ENCODE data around the gene TP53.
A peak's percentile ranks its signal among the peaks of the same experiment; 100 is the strongest.
"Not testable (repeated sequence)": the region's sequence is repeated elsewhere in the genome, so short reads cannot be mapped to it uniquely, and the experiment has no call there.

The TP53 gene

DNA sequence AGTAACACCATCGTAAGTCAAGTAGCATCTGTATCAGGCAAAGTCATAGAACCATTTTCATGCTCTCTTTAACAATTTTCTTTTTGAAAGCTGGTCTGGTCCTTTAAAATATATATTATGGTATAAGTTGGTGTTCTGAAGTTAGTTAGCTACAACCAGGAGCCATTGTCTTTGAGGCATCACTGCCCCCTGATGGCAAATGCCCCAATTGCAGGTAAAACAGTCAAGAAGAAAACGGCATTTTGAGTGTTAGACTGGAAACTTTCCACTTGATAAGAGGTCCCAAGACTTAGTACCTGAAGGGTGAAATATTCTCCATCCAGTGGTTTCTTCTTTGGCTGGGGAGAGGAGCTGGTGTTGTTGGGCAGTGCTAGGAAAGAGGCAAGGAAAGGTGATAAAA, 14.1 kb downstream of the TP53 start:
- DNase-seq: peak; percentile 50 to 63

DNA sequence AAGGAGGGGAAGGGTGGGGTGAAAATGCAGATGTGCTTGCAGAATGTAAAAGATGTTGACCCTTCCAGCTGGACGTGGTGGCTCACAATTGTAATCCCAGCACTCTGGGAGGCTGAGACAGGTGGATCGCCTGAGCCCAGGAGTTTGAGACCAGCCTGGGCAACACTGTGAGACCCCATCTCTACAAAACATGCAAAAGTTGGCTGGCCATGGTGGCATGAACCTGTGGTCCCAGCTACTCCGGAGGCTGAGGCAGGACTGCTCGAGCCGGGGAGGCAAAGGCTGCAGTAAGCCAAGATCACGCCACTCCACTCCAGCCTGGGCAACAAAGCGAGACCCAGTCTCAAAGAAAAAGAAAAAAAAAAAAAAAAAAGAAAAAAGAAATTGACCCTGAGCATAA, 18.8 kb downstream of the TP53 start:
- DNase-seq: no peak

GRCh38 chr17:7667656-7668406, 19.5 kb downstream of the TP53 start:
- DNase-seq: no peak

GRCh38 chr17:7656958-7657609, 30.2 kb downstream of the TP53 start:
- no peak for DNase-seq

DNA sequence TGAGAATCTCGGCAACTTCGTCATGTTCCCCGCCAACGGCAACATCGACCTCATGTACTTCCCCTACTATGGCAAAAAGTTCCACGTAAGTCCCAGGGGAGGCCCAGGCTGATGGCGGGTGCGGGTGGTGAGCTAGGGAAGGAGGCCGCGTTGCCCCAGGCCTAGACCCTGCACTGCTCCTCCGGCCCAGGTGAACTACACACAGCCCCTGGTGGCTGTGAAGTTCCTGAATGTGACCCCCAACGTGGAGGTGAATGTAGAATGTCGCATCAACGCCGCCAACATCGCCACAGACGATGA, 31.8 kb downstream of the TP53 start:
- DNase-seq: no peak

DNA sequence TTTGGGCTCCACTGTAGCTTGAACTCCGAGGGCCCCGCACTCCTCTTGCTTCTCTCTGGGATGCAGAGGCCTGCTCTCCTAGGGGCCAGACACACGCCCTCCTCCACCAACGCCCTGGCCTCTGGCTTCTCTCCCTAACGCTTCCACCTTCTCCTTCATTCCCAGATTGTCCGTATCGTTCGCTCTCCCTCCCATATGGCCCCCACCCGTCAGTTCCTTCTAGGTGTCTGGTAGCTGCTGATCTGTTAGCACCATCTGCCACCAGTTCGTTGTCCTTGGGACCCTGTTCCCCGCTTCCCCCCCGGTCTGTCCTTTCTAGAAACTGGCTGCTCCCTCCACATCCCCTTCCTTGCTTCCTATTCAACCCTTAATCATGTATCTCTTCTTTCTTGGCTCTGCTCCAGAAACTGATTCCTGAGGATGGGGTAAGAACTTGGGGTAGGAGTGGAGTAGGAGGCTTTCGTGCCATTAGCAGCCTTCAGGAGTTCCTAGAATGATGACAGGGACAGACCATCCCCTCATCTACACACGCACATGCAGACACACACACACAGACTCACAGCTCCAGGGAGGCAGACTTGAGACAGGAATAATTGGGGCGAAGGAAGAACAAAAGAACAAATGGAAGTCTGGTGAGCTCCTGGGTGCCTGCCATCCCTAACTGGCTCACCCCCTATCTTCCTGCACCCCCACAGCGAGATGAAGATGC, 32.3 kb downstream of the TP53 start:
- DNase-seq: no peak

GRCh38 chr17:7652388-7653356, 34.6 kb downstream of the TP53 start:
- DNase-seq: no peak

DNA sequence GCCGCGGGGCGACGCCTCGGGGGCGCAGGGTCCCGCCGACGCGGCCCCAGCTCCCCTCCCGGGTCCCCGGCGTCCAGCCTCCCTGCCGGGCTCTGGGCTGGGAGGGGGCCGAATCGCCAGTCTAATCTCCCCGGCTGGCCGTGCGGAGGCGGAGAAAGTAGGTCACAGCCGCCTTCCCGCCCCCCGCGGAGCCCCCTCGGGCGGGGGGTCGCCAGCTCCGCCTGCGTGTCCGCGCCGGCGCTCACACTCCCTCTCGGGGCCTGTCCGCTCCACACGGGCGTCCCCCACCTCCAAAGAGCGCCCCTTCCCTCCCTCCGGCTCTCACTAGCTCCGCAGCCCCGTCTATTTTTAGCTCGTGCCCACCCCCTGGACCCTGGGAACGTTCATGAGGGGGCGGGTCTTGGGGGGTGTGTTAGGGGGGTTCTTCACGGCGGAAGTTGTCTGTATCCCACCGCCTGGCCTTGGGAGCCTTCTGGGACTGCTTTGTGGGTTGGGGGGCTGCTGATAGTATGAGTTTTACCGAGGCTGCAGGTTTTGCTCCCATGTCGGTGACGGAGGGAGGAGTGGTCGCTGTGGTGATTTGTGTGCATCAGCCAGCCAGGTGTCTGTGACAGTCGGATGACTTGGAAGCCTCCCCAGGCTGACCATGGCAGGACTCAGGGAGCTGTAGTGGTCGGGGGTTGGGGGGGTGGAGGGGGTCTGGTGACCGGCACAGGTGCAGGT, 35.5 kb downstream of the TP53 start:
- DNase-seq: no peak

GRCh38 chr17:7651097-7651664, 36.1 kb downstream of the TP53 start:
- DNase-seq: no peak

DNA sequence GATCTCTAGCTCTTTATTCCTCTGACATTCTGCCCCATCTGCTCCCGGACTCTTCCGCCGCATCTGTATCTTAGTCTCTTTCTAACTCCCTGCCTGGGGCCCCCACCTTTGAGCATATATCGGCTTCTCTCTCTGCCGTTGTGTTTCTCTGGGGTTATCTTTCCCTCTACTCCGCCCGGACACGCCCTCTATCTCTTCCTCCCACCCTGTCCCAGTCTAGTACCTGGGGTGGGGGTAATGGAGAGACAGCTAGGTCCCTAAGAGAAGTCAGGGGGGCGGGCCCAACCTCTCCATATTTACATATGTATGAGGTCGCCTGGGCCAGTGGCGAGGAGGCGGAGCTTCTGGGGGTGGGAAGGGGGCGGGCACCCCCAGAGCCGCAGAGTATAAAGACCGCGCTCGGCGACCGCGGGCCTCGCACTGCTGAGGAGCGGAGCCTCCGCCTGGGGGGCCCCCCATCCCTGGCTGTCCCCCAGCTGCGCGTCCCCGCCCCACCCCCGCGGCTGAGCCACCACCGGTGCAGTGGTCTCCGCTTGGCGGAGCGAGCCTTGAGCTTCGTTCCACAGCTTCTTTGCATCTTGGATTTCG, 36.7 kb downstream of the TP53 start, which contains the start of gene ATP1B2:
Gene ATP1B2, plus strand, starts transcription at position 418 of the 588 bp plus-strand sequence. CDS start 593 bp downstream, outside the sequence.
- DNase-seq: peak; percentile 49 to 53

DNA sequence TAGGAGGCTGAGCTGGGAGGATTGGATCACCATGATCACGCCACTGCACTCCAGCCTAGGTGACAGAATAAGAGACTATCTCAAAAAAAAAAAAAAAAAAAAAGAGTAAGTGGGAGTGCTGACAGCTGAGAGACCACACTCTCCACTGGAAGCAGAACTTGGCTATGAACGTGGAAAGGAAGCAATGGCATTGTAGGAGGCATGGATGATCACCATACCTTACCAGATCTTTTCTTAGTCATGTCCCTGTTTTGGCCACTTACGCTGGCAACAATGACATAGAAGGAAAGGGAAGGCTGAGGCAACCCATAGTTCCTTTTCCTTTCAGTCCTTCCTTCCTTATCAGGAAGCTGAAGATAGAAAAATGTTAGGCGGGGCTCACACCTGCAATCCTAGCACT, 40.3 kb downstream of the TP53 start:
- no peak for DNase-seq

DNA sequence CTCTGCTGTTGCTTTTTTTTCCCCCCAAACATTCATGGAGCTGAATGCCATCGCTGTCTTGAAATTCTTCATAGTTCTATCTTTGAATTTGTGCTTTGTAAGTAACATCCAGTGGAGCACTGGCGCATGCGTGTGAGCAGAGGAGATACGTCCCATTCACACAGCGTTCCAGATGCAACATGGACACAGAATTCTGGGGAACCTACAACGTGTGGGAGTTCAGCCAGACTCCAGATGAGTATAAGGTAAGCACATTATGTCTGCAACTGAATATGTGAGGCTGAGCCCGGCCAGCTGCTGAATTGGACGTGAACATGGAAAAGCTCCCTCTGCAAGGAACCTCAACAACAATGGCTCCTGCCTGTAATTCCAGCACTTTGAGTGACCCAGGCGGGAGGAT, 40.8 kb downstream of the TP53 start:
- DNase-seq: no peak

GRCh38 chr17:7644775-7645174, 42.5 kb downstream of the TP53 start:
- DNase-seq: no peak

DNA sequence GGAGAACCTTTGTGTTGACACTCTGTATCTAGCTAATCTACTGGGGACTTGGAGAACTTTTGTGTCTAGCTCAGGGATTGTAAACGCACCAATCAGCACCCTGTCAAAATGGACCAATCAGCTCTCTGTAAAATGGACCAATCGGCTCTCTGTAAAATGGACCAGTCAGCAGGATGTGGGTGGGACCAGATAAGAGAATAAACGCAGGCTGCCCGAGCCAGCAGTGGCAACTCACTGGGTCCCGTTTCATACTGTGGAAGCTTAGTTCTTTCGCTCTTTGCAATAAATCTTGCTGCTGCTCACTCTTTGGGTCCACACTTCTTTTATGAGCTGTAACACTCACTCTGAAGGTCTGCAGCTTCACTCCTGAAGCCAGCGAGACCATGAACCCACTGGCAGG, 45.7 kb downstream of the TP53 start:
- DNase-seq: not testable (repeated sequence)

- no peak for DNase-seq
These were observed 46.5 kb downstream of the TP53 start for GRCh38 chr17:7640783-7641182.

DNA sequence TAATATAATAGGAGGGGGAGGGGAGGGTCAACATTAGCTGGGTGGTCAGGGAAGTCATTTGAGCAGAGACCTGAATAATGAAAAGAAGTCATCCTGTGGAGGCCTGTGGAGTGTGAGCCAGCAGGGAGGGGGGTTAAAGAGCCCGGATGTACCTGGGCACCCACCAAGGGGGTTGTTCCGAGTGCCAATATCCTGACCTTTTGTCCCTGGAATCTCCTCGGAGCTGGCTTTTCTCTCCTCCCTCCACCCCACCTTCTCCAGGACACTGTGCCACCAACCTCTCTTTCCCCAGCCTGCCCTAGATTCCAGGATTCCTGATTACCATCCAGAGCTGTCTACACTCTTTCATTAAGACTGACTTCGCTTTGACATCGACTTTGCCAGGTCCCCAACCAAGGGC, 51.1 kb downstream of the TP53 start:
- DNase-seq: no peak

GRCh38 chr17:7634384-7634783, 52.9 kb downstream of the TP53 start:
- peak in 1 of 2 donors; percentile 18 for DNase-seq

DNA sequence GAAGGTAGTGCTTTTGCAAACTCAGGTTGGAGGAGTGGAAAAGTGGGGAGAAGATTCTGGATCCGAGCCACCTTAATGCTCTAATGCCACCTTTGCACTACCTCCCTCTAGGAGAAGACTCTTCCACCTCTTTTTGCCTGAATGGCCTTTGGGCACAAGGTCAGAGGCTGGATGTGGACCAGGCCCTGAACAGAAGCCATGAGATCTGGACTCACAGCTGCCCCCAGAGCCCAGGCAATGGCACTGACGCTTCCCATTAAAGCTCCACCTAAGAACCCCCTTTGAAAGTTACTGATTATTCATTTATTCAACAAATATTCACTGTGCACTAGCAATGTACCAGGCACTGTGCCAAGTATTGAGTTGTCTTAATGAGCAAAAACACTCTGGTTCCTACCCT, 54.2 kb downstream of the TP53 start:
- DNase-seq: no peak

DNA sequence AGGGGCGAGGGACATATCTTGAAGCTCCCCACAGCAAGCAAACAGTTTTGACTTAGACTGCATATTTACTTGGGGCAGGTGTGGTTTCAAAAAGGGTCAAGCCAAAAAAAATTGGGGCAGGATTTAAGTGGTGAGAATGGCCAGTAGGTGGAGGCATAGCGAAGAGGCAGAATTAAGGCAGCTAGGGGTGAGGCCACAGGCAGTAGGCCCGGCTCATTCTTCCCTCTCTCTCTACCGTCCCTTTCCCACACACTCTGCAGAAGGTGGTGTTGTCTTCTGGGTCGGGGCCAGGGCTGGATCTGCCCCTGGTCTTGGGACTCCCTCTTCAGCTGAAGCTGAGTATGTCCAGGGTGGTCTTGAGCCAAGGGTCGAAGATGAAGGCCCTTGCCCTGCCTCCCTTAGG, 54.8 kb downstream of the TP53 start:
- no peak for DNase-seq

- no peak for DNase-seq
These were observed 55.6 kb downstream of the TP53 start for GRCh38 chr17:7631398-7632380.
